K562 (cell line): ENCODE results near the gene SIRT2. TPM values are rescaled to one million over a fixed set of nuclear protein-coding genes. Genes with fewer than 3 reads are reported as not detected.

Source experiments
- BRD4 ChIP-seq: fragments of 200-600 bp; sonication (generic); IDR thresholded peaks from 2 replicates; pipeline ENCODE4 v1.6.1; 2017; ENCODE audit warnings: inconsistent platforms
- CTBP1 ChIP-seq: fragments of 450-650 bp; IDR thresholded peaks from 2 replicates; pipeline ENCODE4 v1.6.1; 2016; ENCODE audit warnings: borderline replicate concordance
- FOXP1 ChIP-seq: sonication (generic); formaldehyde crosslinking; IDR thresholded peaks from 2 replicates; pipeline ENCODE4 v1.8.0; 2022; ENCODE audit warnings: mild to moderate bottlenecking, missing genetic modification reagents
- GTF3C2 ChIP-seq: IDR thresholded peaks from 3 replicates; pipeline ENCODE4 v1.6.1; 2011; ENCODE audit warnings: borderline replicate concordance, mild to moderate bottlenecking, moderate library complexity; ENCODE audit not compliant: insufficient read length; ENCODE audit errors: extremely low read depth
- HLTF ChIP-seq: fragments of 450-650 bp; IDR thresholded peaks from 2 replicates; pipeline ENCODE4 v1.6.1; 2016
- IRF9 ChIP-seq: fragments of 450-650 bp; IDR thresholded peaks from 2 replicates; pipeline ENCODE4 v1.6.1; 2016; ENCODE audit warnings: missing biosample characterization, missing genetic modification characterization
- KLF6 ChIP-seq: fragments of 250-450 bp; sonication (Bioruptor Pico); IDR thresholded peaks from 2 replicates; pipeline ENCODE4 v1.4.0; 2020; ENCODE audit warnings: mild to moderate bottlenecking, moderate library complexity, borderline replicate concordance
- L3MBTL2 ChIP-seq: fragments of 450-650 bp; IDR thresholded peaks from 2 replicates; pipeline ENCODE4 v1.6.1; 2016; ENCODE audit warnings: mild to moderate bottlenecking, moderate library complexity
- RBFOX2 ChIP-seq: fragments of 200-400 bp; formaldehyde crosslinking; IDR thresholded peaks from 2 replicates; pipeline ENCODE4 v1.6.1; 2017; ENCODE audit warnings: low read depth, mild to moderate bottlenecking, low read length, moderate library complexity
- RERE ChIP-seq: sonication (generic); formaldehyde crosslinking; IDR thresholded peaks from 2 replicates; pipeline ENCODE4 v1.8.0; 2023; ENCODE audit warnings: missing genetic modification reagents, mild to moderate bottlenecking, borderline replicate concordance
- RFX1 ChIP-seq: fragments of 450-650 bp; IDR thresholded peaks from 2 replicates; pipeline ENCODE4 v1.6.1; 2016; ENCODE audit warnings: mild to moderate bottlenecking, moderate library complexity
- RFX5 ChIP-seq: IDR thresholded peaks from 2 replicates; pipeline ENCODE4 v1.6.1; 2011; ENCODE audit warnings: low read depth, mild to moderate bottlenecking, improper control_type of control experiment, low read length
- SMARCE1 ChIP-seq: fragments of 450-650 bp; IDR thresholded peaks from 2 replicates; pipeline ENCODE4 v1.7.1; 2016; ENCODE audit warnings: mild to moderate bottlenecking
- SNAPC5 ChIP-seq: fragments of 250-450 bp; sonication (Bioruptor Pico); IDR thresholded peaks from 2 replicates; pipeline ENCODE4 v1.8.0; 2021; ENCODE audit warnings: moderate library complexity, mild to moderate bottlenecking, inconsistent platforms
- ZBTB7A ChIP-seq: IDR thresholded peaks from 2 replicates; pipeline ENCODE4 v1.6.1; 2011; ENCODE audit warnings: low read depth, mild to moderate bottlenecking, low read length, moderate library complexity, borderline replicate concordance; ENCODE audit not compliant: control insufficient read depth
- ZNF165 ChIP-seq: fragments of 250-450 bp; sonication (Bioruptor Pico); IDR thresholded peaks from 2 replicates; pipeline ENCODE4 v1.4.0; 2020; ENCODE audit warnings: borderline replicate concordance
- ZNF274 ChIP-seq: IDR thresholded peaks from 2 replicates; pipeline ENCODE4 v1.6.1; 2011; ENCODE audit warnings: low read depth, mild to moderate bottlenecking, low read length, moderate library complexity, borderline replicate concordance
- ZNF3 ChIP-seq: fragments of 250-450 bp; sonication (Bioruptor Pico); IDR thresholded peaks from 2 replicates; pipeline ENCODE4 v1.5.0; 2021; ENCODE audit warnings: mild to moderate bottlenecking, moderate library complexity
- ZSCAN29 ChIP-seq: fragments of 450-650 bp; IDR thresholded peaks from 2 replicates; pipeline ENCODE4 v1.6.1; 2017
- polyA plus RNA-seq, 8 experiments: library from polyadenylated mRNA; depleted of rRNA in 4 of 8; stranded (reverse) in 5 of 8; unstranded in 3 of 8; fragments of >200 nt; fragmentation: Nextera tagmentation in 2 of 8; fragmentation: Illumina TruSeq in 1 of 8; extraction: Ambion mirVana in 2 of 8; extraction: Trizol in 1 of 8; gene quantifications; 2 replicates each; pipeline versions ENCODE4 v1.2.1 to v1.2.3, GENCODE V29; 2011 to 2014; ENCODE audit warnings: inconsistent platforms in 1 of 8, missing spikeins in 1 of 8
- total RNA-seq, 7 experiments: library from RNA; depleted of rRNA in 6 of 7; stranded (reverse); fragments of >200 nt in 6 of 7; fragmentation: Illumina TruSeq in 2 of 7; extraction: Trizol in 2 of 7; gene quantifications; 2 replicates each; pipeline versions ENCODE4 v1.2.1 to v1.2.3, GENCODE V29; 2011 to 2021; ENCODE audit warnings: low replicate concordance in 1 of 7

Gene SIRT2
- total and polyA plus RNA-seq, 9 of the 15 experiments (the other 6 are each of a cell fraction or from before 2014, with no cell fraction given) = 2.3 to 35.2 (median 22.9) TPM

GRCh38 chr19:38851622-38852230 is 47.7 kb downstream of the SIRT2 start (continued):
- TF ChIP-seq RERE (CRISPR knock-in tag) = no peak
- TF ChIP-seq ZNF3 (CRISPR knock-in tag) = no peak
- no peak for TF ChIP-seq FOXP1 (CRISPR knock-in tag)
- TF ChIP-seq ZBTB7A = peak; percentile 97
- TF ChIP-seq ZNF274 = no peak
- TF ChIP-seq ZSCAN29 = no peak
- no peak for TF ChIP-seq IRF9 (tag)
- TF ChIP-seq RFX5 = no peak
- TF ChIP-seq GTF3C2 = no peak
- no peak for TF ChIP-seq HLTF
- no peak for TF ChIP-seq ZNF165 (CRISPR knock-in tag)
- peak; percentile 60 for TF ChIP-seq CTBP1
- TF ChIP-seq KLF6 (CRISPR knock-in tag) = peak; percentile 27; the same call in 1 of the 2 replicates
- TF ChIP-seq BRD4 = no peak
- TF ChIP-seq L3MBTL2 = peak; percentile 94
- TF ChIP-seq RBFOX2 = peak; percentile 75
- 0 out of 2 replicates have a peak, but pooled peaks have one; percentile 42 for TF ChIP-seq SMARCE1
- no peak for TF ChIP-seq RFX1
- TF ChIP-seq SNAPC5 (CRISPR knock-in tag) = no peak
